Pancreas (tissue), 10 donors: ENCODE measurements around the gene UBE2E2. TPM values are rescaled to one million over a fixed set of nuclear protein-coding genes. Genes with fewer than 3 reads are reported as not detected.

Experiments
- ATAC-seq, 4 donors: fragments of 200-7000 bp; cut with Tn5 transposase; one replicate each; pipeline versions ENCODE4 v1.8.0 to v1.9.1; 2020; ENCODE audit warnings: mild to moderate bottlenecking in 4 of 4, moderate library complexity in 4 of 4
- DNase-seq, 6 donors: peaks; one replicate each; pipeline ENCODE4 v3.0.0-alpha.2; 2020
- FAIRE-seq: peaks from 2 replicates; lab custom pipeline; 2012; peaks lifted over from hg19 to GRCh38; lab: Jason Lieb, UNC
- H3K27ac ChIP-seq, 4 donors: fragments of 200-600 bp; sonication (generic); 1 replicate in 3 of 4; 2 replicates in 1 of 4; pipeline versions ENCODE4 v1.5.0 to v1.8.0; 2020
- H3K27me3 ChIP-seq, 4 donors: fragments of 200-600 bp; one replicate each; pipeline ENCODE4 v1.8.0; 2021
- H3K36me3 ChIP-seq, 3 donors: fragments of 200-600 bp; sonication (generic) in 1 of 3; one replicate each; pipeline versions ENCODE4 v1.5.0 to v1.8.0; 2020 to 2021
- H3K4me1 ChIP-seq, 3 donors: fragments of 200-600 bp; one replicate each; pipeline ENCODE4 v1.8.0; 2021
- H3K4me3 ChIP-seq, 4 donors: fragments of 200-600 bp; sonication (generic) in 2 of 4; one replicate each; pipeline versions ENCODE4 v1.5.0 to v1.8.0; 2020 to 2021
- H3K9me3 ChIP-seq, 4 donors: fragments of 200-600 bp; one replicate each; pipeline ENCODE4 v1.8.0; 2021
- WGBS, 2 donors: extraction: QIAGEN DNeasy Blood & Tissue Kit; methylation state at CpG; one replicate each; pipeline ENCODE4 v1.1.7; 2013; 5-methylcytosine and 5-hydroxymethylcytosine counted together
- intact Hi-C, 3 donors: fragments of 100-400 bp; cut with DNase I; formaldehyde crosslinking; loops; one replicate each; pipeline versions ENCODE4 v1.11.1 to v1.14.2; 2022
- polyA plus RNA-seq, 2 donors: library from polyadenylated mRNA; stranded (reverse); fragments of 200-250 nt; gene quantifications; one replicate each; pipeline ENCODE4 v1.2.3, GENCODE V29; 2013
- total RNA-seq, 6 donors: library from RNA; stranded (reverse); fragmentation: NEBNext Ultra II Directional in 4 of 6; extraction: Animal tissue kit (Norgen Biotek cat#: 25700) in 4 of 6; gene quantifications; one replicate each; pipeline versions ENCODE4 v1.2.1 to v1.2.4, GENCODE V29; 2021 to 2023
- TF ChIP-seq, protein P1 (sequence below), 4 donors: fragments of 200-600 bp; sonication (generic) in 3 of 4; IDR thresholded peaks; one replicate each; pipeline versions ENCODE4 v1.5.0 to v1.8.0; 2021; ENCODE audit warnings: antibody characterized with exemption in 4 of 4
- donor health status: healthy with polysubstance abuse.
- donor health status: DM: no; HTN: no; CAD: no; lungs with moderate emphysema.
- donor health status: DM: no; HTN: no; CAD: no.
- donor health status: control.
- donor health status: control.
- donor health status: Bipolar disorder and iron deficiency.
- donor health status: DM: yes; HTN: yes; CAD: no.
- donor health status: DM: no; HTN: no; CAD: no.
- donor health status: DM: no; HTN: no; CAD: no.
- donor health status: DM: yes; HTN: yes; CAD: no.

The UBE2E2 gene
- total and polyA plus RNA-seq, 8 donors = 3.3 to 11.6 (median 5.8) TPM

DNA sequence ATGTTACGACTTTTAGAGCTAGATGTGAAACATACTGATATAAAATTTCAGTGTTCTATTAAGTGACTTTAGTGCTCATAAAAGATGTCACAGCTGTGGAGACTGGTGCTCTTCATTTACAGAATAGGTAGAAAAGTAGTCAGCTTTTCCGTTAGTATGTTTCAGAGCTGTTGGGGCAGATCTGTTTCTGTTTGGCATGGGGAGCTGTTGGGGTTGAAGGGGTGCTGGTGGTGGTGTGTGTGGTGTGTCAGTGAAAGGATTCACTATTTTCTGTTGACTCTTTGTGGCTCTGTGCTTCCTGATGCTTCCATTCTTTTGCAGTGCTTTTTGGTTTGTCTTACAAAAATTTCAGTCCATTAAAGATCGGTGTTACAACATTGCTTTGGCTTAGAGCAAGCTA is 3.2 kb downstream of the UBE2E2 start:
- DNase-seq (no peak), ATAC-seq (no peak), FAIRE-seq (no peak)
- Histone ChIP-seq H3K27me3 (peaks cover 0 to 13% (median 4%) of the 10 kb centered on the region in 4 donors), H3K9me3 (no peaks in the 10 kb centered on the region), H3K36me3 (no peaks in the 10 kb centered on the region), H3K4me1 (peaks cover 3 to 11% (median 7%) of the 10 kb centered on the region in 3 donors), H3K4me3 (no peak overlapping the region), H3K27ac (no peak overlapping the region)
- TF ChIP-seq, protein P1, sequence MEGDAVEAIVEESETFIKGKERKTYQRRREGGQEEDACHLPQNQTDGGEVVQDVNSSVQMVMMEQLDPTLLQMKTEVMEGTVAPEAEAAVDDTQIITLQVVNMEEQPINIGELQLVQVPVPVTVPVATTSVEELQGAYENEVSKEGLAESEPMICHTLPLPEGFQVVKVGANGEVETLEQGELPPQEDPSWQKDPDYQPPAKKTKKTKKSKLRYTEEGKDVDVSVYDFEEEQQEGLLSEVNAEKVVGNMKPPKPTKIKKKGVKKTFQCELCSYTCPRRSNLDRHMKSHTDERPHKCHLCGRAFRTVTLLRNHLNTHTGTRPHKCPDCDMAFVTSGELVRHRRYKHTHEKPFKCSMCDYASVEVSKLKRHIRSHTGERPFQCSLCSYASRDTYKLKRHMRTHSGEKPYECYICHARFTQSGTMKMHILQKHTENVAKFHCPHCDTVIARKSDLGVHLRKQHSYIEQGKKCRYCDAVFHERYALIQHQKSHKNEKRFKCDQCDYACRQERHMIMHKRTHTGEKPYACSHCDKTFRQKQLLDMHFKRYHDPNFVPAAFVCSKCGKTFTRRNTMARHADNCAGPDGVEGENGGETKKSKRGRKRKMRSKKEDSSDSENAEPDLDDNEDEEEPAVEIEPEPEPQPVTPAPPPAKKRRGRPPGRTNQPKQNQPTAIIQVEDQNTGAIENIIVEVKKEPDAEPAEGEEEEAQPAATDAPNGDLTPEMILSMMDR (IDR thresholded peaks at IDR 0.05) = no peak
- intact Hi-C loops = no loop called here
- WGBS, 2 donors = 93 to 96% methylated on average over 3 of the region's 3 CpGs

DNA sequence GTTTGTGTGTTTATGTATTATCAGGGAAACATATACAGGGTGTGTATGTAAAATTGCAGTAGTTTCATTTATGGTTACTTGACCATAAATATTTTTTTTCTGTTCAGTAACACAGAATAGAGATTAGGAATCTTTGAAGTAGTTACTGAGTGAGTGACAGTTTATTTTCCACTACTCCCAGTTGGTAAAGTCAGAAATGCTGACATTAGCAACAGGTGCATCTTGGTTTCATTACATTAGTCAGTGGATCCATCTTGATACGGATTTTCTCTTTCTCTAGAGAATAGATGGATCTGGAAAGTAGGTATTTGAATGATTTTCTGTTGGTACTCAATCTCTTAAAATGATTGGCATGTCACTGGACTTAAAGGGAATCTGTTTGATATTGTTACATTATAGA is 6.0 kb downstream of the UBE2E2 start:
- no peak overlapping the region for H3K27ac ChIP-seq
- FAIRE-seq (no peak), DNase-seq (no peak), ATAC-seq (no peak)
- peaks cover 3 to 11% (median 7%) of the 10 kb centered on the region in 3 donors for H3K4me1 ChIP-seq
- no peaks in the 10 kb centered on the region for H3K36me3 ChIP-seq
- intact Hi-C loops = no loop called here
- 53 to 92% methylated on average over 1 of the region's 1 CpG for WGBS, 2 donors
- TF ChIP-seq, protein P1 (IDR thresholded peaks at IDR 0.05) = no peak
- H3K9me3 ChIP-seq = no peaks in the 10 kb centered on the region
- no peak overlapping the region for H3K4me3 ChIP-seq
- H3K27me3 ChIP-seq = peaks cover 0 to 13% (median 4%) of the 10 kb centered on the region in 4 donors

DNA sequence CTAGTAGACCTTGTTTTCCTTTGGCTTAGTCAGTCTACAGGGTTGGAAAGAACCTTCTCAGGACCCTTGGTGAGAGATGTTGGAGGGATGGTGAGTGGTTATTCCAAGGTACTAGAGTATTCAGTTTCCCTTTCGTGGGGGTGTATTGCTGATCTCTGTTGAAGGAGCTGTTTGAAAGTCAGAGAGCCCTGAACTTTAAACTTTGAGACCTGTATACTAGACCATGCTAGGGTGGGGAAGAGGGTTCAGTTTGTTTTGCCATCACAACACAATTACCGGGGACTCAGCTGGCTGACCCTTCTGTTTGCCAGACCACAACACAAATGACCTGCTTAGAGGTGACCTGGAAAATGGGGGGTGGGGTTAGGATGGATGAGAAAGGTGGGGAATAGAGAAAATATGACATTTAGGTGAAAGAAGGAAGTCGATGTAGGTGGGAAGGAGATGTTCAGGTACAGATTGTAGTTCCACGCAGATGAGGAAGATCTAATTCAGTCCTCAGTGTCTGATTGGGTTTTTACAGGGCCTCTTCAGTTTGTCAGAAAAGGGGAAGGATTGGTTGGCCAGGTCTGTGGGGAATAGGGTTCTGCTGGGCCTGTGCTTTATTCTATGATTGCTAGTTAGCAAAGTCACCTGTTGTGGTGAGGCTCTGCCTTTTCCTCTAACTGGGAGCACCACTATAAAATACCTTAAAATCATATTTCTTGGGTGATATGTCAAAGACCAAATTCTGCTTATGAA is 6.8 kb downstream of the UBE2E2 start:
- FAIRE-seq (no peak), DNase-seq (no peak), ATAC-seq (no peak)
- WGBS, 2 donors = 84 to 88% methylated on average over 4 of the region's 4 CpGs
- Histone ChIP-seq H3K4me3 (no peak overlapping the region), H3K36me3 (no peaks in the 10 kb centered on the region), H3K27me3 (peaks cover 0 to 6% (median 3%) of the 10 kb centered on the region in 4 donors), H3K9me3 (no peaks in the 10 kb centered on the region), H3K4me1 (peaks cover 0 to 5% (median 1%) of the 10 kb centered on the region in 3 donors), H3K27ac (no peak overlapping the region)
- intact Hi-C loops = no loop called here
- TF ChIP-seq, protein P1 (IDR thresholded peaks at IDR 0.05) = no peak

DNA sequence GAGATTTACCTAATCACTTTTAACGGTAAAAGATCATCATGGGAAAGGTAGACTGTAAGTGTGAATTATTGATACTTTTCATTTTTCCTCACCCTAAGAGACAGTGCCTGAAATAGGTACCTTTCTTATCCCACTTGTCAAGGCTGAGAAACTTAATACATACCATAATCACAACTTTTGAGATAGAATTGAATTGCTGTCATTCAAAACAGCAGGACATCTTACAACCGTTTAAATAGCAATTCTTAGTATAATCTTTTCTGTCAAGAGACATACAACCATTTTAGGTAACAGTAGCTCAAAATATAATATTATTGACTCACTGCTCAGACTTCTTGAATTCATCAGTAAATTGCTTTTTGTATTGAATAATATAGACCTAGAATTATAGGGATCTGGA is 10.7 kb downstream of the UBE2E2 start:
- 30 to 57% methylated on average over 2 of the region's 2 CpGs for WGBS, 2 donors
- intact Hi-C loops = no loop called here
- Histone ChIP-seq H3K4me3 (no peak overlapping the region), H3K4me1 (peaks cover 0 to 11% (median 0%) of the 10 kb centered on the region in 3 donors), H3K27me3 (no peaks in the 10 kb centered on the region), H3K36me3 (no peaks in the 10 kb centered on the region), H3K27ac (no peak overlapping the region), H3K9me3 (no peaks in the 10 kb centered on the region)
- TF ChIP-seq, protein P1 (IDR thresholded peaks at IDR 0.05) = no peak
- FAIRE-seq = no peak
- ATAC-seq = no peak
- no peak for DNase-seq
